Activated CD8-positive, alpha-beta memory T cell treated with anti-CD3 and anti-CD28 coated beads for 36 hours (primary cell): ENCODE results near the gene CD58. TPM values are rescaled to one million over a fixed set of nuclear protein-coding genes. Genes with fewer than 3 reads are reported as not detected.

Source experiments
- CTCF ChIA-PET: fragments of 350-600 bp; sonication (Branson Sonifier 250); formaldehyde crosslinking; loops from one replicate; lab custom pipeline; 2021; ENCODE audit warnings: antibody characterized with exemption; lab: Charles Lee
- POLR2A ChIA-PET: fragments of 350-600 bp; sonication (Branson Sonifier 250); formaldehyde crosslinking; loops from one replicate; lab custom pipeline; 2021; ENCODE audit warnings: antibody characterized with exemption; lab: Charles Lee
- total RNA-seq, 2 experiments: library from RNA; stranded (reverse); gene quantifications; one replicate each; pipeline ENCODE4 v1.2.3, GENCODE V29; 2021

CD58 gene
- total RNA-seq, 2 experiments from 2014 or later = 28.8 to 29.1 TPM

DNA sequence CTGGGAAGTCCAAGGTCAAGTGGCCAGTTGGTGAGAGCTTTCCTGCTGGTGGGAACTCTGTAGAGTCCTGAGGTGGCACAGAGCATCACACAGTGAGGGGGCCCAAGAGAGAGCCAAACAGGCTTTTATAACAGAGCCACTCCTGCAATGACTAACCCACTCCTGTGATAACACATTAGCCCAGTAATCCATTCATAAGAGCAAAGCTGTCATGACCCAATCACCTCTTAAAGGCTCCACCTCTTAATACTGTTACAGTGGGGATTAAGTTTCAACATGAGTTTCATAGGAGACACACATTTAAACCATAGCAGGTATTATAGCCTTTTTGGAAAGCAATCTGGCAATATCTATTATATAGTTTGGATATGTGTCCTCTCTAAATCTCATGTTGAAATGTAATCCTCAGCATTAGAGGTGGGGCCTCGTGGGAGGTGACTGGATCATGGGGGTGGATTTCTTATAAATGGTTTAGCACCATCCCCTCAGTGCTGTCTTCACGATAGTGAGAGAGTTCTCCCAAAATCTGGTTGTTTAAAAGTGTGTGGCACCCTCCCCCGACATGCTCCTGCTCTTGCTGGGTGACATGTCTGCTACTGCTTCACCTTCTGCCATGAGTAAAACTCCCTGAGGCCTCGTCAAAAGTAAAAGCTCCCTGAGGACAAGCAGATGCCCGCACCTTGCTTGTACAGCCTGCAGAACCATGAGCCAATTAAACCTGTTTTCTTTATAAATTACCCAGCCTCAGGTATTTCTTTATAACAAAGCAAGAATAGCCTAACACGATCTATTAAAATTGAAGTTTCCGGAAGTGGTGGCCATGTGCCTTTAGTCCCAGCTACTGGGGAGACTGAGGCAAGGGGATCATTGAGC, 64.5 kb downstream of the CD58 start:
- POLR2A ChIA-PET = no interaction called here
- CTCF ChIA-PET = interaction anchor here (1.4 kb wide), 1 partner anchor 367 kb away, joined by 3 read pairs; no protein-coding TSS in a partner anchor

- POLR2A ChIA-PET = interaction anchor here (0.6 to 3.2 kb wide), 9 partner anchors 10 to 378 kb away, joined by 3 to 29 read pairs (median 3); no protein-coding TSS in a partner anchor
- CTCF ChIA-PET = interaction anchor here (0.6 to 2.8 kb wide), 5 partner anchors 9 to 366 kb away, joined by 3 to 12 read pairs (median 3); no protein-coding TSS in a partner anchor
These were observed 66.3 kb downstream of the CD58 start for GRCh38 chr1:116504308-116505156.

DNA sequence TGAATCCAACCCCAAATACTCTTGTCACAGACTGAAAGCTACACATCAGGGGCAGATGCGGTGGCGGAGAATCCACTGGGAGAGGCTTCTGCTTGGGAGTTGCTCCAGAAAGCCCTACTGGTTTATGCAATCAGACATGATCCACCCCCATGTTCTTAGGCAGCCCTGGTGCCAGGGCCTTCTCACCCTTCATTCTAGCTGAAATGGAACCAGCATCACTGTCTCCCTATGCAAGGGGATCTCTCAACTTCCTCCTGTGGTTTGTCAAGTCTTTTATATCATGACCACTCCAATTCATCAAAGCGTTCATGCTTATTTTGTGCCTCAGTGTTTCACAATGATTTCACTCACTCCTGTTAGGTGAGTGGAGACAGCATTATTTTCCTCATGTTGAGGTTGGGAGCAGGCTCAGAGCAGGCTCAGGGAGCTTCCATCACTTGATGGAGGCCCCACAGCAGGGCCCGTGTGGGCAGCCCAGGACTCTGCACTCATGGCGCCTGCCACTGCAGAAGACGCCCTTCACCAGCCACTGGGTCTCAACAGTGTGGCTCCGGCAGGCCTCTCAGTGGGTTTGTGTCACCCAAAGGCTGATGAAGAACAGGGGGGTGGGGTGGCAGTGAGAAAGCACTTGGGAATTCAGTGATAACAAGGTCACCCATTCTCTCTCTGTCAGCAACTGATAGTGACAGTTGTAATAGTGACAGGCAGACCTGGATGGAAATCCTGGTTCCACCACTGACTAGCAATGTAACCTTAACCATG, 67.1 kb downstream of the CD58 start:
- CTCF ChIA-PET = interaction anchor here (0.6 to 2.8 kb wide), 5 partner anchors 10 to 365 kb away, joined by 3 to 12 read pairs (median 3); no protein-coding TSS in a partner anchor
- POLR2A ChIA-PET = interaction anchor here (0.6 to 3.2 kb wide), 7 partner anchors 11 to 128 kb away, joined by 3 to 29 read pairs (median 3); no protein-coding TSS in a partner anchor

DNA sequence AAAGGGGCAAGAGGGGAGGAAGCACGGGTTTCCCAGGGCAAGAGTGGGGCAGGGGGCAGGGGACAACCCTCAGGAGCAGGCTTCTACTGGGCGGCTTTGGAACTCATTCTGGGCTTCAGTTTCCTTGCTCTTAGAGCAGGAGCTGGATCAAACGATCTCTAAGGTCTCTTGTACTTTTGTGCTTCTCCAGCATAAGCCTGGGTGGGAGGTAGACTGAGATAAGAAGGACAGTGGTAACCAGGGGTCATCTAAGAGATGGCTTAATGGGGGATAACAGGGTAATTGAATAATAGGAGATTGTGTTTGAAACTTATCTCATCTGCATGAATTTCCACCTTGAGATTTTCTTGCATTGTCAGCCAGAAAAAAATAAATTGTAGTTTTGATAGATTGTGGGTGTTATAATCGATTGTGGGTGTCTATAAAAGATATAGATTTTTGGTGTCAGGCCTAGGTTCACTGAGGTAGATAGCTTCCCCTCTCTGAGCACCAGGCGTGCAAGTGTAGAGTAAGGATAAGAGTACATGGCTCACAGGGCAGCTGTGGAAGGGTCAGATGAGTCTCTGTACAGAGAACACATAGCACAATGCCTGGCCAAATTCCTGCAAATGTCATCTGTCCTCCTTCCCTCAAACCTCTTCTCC, 68.0 kb downstream of the CD58 start:
- ChIA-PET CTCF (interaction anchor here (1.3 to 2.8 kb wide), 3 partner anchors 18 to 364 kb away, joined by 3 to 12 read pairs (median 7); no protein-coding TSS in a partner anchor), POLR2A (interaction anchor here (0.6 to 3.2 kb wide), 3 partner anchors 12 to 127 kb away, joined by 3 to 29 read pairs (median 3); no protein-coding TSS in a partner anchor)

DNA sequence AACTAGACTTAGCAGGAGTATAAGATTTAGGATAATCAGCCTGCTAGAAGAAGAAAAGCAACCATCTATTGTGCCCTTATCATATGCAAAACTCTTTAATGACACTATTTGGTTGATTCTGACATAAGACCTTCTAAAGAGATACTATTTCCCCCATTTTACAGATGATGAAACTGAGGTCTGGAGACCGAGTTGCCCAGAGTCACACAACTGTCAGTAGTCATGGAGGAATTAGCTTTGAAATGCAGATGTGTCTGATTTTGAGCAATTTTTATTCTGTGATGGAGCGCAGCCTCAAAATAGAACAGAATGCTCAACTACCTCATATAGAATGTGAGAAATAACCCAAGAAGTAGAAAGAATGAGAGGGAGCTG, 69.0 kb downstream of the CD58 start:
- POLR2A ChIA-PET = no interaction called here
- CTCF ChIA-PET = interaction anchor here (1.7 kb wide), 1 partner anchor 363 kb away, joined by 7 read pairs; no protein-coding TSS in a partner anchor

- ChIA-PET CTCF (interaction anchor here (1.7 kb wide), 1 partner anchor 362 kb away, joined by 7 read pairs; no protein-coding TSS in a partner anchor), POLR2A (interaction anchor here (0.5 kb wide), 1 partner anchor 8 kb away, joined by 3 read pairs; no protein-coding TSS in a partner anchor)
These were observed 69.5 kb downstream of the CD58 start for GRCh38 chr1:116501125-116501869.

GRCh38 chr1:116498789-116499628, 71.8 kb downstream of the CD58 start:
- CTCF ChIA-PET = interaction anchor here (0.6 to 2.2 kb wide), 21 partner anchors 10 to 403 kb away, joined by 3 to 10 read pairs (median 3); no protein-coding TSS in a partner anchor
- POLR2A ChIA-PET = interaction anchor here (0.7 kb wide), 1 partner anchor 458 kb away, joined by 7 read pairs; no protein-coding TSS in a partner anchor

- ChIA-PET POLR2A (no interaction called here), CTCF (interaction anchor here (1.1 kb wide), 1 partner anchor 359 kb away, joined by 10 read pairs; no protein-coding TSS in a partner anchor)
These were observed 73.2 kb downstream of the CD58 start for GRCh38 chr1:116497656-116498055.

- ChIA-PET POLR2A (no interaction called here), CTCF (interaction anchor here (0.6 kb wide), 1 partner anchor 21 kb away, joined by 4 read pairs; no protein-coding TSS in a partner anchor)
These were observed 73.9 kb downstream of the CD58 start for GRCh38 chr1:116496898-116497297.

DNA sequence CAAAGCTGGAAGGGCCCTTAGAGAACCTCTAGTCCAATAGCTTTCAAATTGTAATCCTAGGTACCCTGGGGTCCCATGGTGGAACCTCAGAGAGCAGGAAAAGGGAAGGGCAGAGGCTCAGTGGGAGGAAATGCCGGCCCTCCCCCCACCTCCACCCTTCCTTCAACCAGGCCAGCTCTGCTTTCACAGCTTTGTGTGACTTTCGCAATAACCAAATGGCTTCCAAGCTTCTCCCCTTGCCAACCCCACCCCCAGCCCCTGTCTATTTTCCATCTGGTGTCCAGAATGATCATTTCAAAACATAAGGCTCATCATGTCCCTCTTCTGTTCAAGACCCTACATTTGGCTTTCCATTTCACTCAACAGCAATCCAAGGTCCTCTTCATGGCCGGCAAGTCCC, 74.4 kb downstream of the CD58 start:
- ChIA-PET CTCF (interaction anchor here (0.6 kb wide), 1 partner anchor 20 kb away, joined by 4 read pairs; no protein-coding TSS in a partner anchor), POLR2A (no interaction called here)

DNA sequence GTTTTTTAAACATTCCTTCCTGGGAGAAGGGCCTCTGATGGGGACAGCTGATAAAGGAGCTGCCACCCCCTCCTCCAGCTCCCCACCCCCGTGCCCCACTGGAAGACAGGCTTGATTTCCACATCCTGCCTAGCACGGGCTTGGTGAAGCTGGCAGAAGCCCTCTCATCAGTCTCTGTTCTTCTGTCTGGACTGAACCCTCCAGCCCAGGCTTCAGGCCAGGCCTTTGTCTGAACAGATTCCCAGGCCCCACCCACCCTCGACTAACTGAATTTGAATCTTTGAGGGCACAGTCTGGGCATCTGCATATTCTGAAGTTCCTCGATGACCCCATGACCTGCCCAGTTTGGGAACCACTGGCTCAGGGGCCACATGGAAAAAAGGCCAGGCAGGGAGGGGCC, 75.3 kb downstream of the CD58 start:
- POLR2A ChIA-PET = no interaction called here
- CTCF ChIA-PET = interaction anchor here (0.7 kb wide), 1 partner anchor 357 kb away, joined by 3 read pairs; no protein-coding TSS in a partner anchor

- POLR2A ChIA-PET = no interaction called here
- CTCF ChIA-PET = interaction anchor here (0.7 to 2.0 kb wide), 2 partner anchors 9 to 356 kb away, joined by 3 to 14 read pairs; no protein-coding TSS in a partner anchor
These were observed 76.1 kb downstream of the CD58 start for GRCh38 chr1:116494745-116495144.

GRCh38 chr1:116494353-116494692, 76.5 kb downstream of the CD58 start:
- CTCF ChIA-PET = interaction anchor here (2.0 kb wide), 1 partner anchor 9 kb away, joined by 14 read pairs; no protein-coding TSS in a partner anchor
- POLR2A ChIA-PET = no interaction called here

DNA sequence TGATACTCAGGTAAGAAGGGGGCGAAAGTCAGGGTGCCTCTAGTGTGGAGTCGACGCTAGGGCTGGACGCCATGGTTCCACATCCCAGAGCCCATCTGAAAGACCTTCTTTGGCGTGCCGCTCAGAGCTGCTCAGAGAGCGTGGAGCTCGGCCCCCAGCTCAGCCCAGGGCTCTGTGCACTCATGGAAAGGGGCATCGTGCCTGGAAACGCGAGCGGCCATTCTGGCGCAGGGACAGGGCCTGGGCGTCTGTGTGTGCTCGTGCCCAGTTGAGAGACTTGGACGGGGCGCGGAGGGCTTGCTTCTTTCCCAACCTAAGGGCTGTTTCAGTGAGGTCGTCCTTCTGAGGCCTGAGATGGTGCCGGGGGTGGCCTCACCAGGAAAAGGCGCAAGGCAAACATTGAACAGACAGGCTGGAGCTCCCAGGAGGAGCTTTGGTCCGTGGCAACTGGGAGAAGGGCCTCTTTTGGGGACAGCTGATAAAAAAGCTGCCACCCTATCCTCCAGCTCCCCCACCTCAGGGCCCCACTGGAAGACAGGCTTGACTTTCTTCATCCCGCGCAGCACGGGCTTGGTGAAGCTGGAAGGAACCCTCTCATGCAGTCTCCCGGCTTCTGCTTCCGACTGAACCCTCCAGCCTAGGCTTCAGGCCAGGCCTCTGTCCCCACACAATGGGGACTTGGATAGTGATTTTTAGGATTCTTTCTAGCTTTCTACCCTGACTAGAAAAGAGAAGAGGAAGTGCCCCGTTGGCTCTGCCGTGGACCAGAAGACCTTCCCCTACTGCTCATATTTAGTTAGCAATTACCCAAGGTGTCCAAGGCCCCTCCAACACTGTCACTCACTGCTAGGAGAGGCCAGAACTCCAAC, 77.1 kb downstream of the CD58 start:
- ChIA-PET CTCF (interaction anchor here (1.1 to 2.0 kb wide), 2 partner anchors 8 to 355 kb away, joined by 4 to 14 read pairs; no protein-coding TSS in a partner anchor), POLR2A (no interaction called here)

DNA sequence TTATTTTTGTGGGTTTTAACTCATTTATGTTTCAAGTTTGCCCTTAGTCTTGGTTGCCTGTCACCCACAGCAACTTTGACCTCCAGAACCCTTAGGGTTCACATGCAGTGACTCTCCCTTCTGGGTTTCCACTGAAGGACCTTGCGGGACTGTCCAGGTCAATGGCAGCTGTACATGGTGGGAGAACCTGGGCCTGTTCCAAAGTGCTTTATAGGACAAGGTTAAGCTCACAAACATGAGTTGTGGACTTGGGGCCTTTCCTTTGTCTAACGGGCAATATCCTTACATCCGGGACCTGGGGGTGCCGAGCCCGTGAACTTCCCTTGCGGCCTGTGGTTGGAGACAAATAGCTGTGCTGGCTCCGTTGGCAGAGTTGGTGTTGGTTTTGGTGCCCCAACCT, 77.8 kb downstream of the CD58 start:
- POLR2A ChIA-PET = interaction anchor here (0.7 kb wide), 1 partner anchor 353 kb away, joined by 3 read pairs; no protein-coding TSS in a partner anchor
- CTCF ChIA-PET = interaction anchor here (1.1 kb wide), 1 partner anchor 354 kb away, joined by 4 read pairs; no protein-coding TSS in a partner anchor
